NCI-H748 (cell line): ENCODE measurements around the gene WDR89.
"Not testable (repeated sequence)": the region's sequence is repeated elsewhere in the genome, so short reads cannot be mapped to it uniquely, and the experiment has no call there.

Experiments used
- DNase-seq: peaks from one replicate; lab custom pipeline; 2025; ENCODE audit not compliant: unreplicated experiment; lab: John Stamatoyannopoulos, UW

Gene WDR89

DNA sequence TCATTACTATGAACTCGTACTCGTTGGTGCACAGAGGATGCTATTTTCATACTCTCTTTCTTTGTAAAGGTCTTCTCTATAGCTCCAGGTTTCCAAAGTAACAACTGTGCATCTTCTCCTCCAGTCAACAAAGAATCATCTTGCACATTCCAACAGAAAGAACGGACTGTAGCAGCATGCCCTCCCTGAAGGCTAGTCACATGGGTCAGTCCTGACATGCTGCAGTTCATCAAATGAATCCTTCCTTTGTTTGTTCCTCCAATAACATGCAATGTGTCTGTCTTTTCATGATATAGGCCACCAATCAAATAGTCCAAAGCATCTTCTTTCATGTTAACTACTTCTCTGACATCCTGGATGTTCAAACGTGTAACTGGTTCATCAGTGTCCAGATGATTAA, 42.9 kb downstream of the WDR89 start:
- DNase-seq = no peak

DNA sequence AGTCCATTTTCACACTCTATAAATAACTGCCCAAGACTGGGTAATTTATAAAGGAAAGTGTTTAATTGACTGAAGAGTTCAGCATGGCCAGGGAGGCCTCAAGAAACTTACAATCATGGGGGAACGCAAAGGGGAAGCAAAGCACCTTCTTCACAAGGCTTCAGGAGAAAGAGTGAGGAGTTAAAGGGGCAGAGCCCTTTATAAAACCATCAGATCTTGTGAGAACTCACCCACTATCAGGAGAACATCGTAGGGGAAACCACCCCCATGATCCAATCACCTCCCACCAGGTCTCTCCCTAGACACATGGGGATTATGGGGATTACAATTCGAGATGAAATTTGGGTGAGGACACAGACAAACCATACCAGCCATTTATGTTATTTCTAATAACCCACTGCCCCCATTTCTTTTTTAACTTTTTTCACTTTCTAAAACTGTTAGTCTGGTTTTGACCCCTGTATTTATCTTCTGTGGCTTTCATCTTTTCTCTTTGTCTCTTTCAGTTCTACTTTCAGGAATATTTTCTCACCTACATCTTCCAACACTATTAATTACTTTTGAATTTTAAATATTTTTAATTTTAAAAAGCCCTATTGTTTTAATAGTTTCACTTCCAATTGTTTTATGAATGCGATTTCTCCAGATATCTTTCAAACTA, 44.5 kb downstream of the WDR89 start:
- no peak for DNase-seq

DNA sequence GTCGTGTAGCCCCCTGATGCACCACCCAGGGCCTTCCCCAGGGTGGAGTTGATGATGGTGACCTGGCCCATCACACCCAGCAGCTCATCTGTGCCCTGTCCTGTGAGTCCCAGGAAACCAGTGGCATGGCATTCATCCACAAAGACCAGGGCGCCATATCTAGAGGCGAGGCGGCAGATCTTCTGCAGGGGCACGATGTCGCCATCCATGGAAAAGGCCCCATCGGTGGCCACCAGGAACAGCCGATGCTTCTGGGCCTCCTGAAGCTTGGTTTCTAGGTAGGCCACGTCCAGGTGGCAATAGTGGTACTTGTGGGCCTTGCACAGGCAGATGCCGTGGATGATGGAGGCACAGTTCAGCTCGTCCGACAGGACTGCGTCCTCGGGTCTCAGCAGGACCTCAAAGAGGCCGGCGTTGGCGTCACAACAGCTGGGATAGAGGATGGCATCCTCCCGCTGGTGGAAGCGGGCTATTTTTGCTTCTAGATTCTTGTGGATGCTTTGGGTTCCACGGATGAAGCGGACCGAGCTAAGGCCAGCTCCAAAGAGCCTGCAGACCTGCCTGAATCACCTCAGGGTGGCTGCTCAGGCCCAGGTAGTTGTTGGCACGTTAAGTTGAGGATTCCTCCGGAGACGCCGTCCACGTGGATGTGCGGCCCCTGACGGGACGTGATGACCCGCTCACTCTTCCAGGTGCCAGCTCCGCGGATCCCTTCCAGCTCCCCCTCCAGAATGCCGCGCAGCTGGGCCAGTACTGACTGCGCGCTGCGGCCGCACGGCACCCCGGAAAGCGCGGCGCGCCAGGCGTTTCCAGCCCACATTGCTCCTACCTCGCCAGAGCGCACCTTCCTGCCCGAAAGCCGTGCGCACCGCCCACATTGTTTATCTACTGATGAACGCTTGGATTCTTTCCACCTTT, 47.0 kb downstream of the WDR89 start:
- no peak for DNase-seq

DNA sequence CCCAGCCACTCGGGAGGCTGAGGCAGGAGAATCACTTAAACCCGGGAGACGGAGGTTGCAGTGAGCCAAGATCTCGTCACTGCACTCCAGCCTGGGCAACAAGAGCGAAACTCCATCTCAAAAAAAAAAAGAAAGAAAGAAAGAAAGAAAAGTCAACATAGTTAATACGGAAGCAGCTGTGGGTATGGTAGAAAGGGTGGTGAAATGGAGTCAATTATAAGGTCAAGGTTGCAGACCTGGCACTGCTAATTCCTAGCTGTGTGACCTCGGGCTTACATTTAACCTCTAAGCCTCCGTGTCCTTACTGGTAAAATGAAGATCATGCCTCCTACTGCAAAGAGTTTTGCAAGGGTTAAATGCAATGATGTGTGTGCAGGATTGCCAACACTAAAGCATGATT, 58.6 kb downstream of the WDR89 start:
- not testable (repeated sequence) for DNase-seq

DNA sequence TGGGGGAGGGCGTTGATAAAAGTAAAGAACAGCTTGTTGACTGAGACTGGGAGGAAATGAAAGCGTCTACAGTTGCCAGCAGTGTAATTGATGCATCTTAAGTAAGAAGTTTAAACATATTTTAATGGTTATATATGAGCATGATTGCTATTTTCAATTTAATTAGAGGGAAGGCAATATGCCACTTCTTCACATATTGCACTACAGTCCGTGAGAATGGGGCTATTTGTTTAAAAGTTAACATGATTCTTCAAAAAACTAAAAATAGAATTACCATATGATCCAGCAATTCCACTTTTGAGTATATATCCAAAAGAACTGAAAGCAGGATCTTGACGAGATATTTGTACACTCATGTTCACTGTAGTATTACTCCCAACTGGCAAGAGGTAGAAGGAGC, 60.2 kb downstream of the WDR89 start:
- DNase-seq = no peak

DNA sequence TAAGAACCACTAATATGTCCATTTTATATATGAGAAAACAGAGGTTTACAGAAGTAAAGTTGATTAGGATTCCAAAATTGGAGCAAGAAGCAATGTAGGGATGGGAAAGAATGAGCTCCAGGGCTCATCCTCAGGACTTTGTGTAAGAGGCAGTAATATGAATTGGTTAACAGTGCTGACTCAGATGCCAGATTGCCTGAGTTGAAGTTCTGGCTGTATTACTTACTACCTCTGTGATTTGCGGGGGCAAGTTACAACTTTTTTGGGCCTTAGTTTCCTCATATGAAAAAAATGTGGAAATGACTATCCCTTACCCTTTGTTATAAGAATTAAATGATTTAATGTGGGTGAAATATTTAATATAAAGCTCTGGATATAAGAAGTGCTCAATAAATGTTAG, 63.4 kb downstream of the WDR89 start:
- no peak for DNase-seq

DNA sequence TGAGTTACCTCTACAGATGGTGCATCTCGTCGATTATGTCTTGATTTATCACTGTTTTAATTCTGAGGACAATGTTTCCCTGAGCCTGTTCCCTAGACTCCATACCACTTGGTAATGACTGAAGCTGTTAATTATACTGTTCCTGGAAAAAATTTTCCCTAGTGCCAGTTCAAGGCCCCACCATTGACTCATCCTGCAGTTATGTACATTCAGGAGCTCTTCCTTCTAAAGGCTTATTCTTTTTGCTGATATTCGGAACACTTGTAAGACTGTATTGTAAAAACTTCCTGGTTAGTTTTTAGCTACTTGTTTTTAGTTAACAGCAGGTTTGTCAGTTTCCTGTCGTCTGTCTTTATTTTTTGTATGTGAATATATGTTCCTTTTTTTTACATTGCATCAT, 68.1 kb downstream of the WDR89 start:
- no peak for DNase-seq

DNA sequence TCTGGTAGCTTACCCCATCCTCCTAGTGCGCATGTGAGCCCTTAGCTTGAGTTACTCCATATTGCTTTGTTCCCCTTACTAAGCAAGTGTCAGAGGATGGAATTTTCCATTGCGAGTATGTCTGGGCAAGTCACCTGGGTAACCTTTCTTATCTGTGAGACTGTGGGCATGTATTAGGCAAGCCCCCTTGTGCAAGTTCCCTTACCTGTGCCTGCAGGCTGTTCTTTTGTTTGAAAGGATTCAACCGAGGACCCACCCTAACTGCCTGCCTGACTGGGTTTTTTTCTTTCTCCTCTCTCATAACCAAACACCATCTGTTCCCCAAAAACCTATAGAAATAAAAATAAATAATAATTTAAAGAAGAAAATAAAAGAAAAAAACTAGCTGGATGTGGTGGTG, 76.2 kb downstream of the WDR89 start:
- DNase-seq = no peak

DNA sequence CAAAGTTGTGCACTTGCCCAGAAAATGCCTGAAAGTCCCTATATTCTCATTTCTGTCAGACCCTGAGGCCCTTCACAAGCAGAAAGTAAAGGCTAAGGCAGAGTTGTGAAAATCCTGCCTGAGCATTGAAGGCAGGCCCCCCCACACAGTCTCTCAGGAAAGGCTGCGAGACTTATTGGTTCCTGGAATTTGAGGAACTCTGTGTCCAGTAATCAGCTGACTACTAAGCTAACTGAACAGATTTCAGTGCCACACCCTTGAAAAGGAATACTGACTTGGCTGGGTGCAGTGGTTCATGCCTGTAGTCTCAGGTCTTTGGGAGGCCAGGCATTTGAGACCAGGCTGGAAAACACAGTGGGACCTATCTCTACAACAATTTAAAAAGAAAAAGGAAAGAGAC, 77.4 kb downstream of the WDR89 start:
- DNase-seq = no peak

DNA sequence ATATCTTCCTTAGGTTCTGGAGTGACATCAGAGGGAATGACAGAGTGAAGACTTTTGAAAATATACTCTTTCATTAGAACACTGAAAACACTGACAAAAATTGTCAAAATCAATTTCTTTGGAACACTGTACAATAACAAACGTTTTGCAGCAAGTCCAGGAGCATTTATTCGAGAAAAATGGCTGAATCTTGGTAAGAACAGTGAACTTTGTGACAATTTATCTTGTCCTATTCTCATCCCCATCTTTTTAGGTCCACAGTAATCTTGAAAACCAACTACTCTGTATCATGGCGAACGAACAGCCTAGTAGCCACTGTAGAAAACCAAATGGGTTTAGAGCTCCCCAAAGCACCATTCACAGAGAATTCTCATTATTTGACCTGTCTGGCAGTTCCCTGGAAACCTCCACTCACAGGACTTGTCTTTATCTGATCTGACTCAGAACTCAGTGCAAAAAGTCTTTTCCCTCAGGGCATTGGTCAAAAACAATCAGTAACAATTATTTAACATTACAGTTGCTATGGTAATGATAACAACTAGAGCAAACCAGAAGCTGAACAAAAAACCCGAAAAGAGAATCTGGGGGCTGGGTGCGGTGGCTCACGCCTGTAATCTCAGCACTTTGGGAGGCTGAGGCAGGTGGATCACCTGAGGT, 78.2 kb downstream of the WDR89 start:
- DNase-seq = no peak

DNA sequence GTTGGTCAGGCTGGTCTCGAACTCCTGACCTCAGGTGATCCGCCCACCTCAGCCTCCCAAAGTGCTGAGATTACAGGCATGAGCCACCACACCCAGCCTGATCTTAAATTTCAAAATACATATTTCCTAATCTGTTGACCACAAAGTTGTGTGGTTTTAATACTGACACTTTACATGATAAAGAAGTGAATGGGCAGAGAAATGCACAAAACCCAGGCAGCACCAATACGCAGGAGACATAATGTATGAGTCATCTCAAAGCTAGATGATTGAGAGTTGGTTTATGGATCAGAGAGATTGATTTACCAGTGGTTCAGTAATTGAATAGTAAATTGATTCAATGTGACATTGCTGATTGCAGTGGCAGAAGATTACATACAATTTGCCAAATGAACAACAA, 79.3 kb downstream of the WDR89 start:
- DNase-seq = no peak

DNA sequence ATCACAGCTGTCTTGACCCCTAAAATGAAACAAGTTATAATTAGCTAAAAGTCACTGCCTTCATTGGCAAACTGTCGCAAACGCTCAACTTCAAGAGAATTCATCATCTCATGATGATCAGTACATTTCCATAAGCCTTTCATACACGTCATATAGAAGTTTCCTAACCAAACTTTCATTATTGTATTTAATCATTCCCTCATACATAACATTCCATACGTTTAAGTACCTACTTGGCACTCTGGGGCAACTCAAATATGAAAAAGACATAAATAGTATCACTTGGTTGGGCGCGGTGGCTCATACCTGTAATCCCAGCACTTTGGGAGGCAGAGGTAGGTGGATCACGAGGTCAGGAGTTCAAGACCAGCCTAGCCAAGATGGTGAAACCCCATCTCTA, 86.1 kb downstream of the WDR89 start:
- no peak for DNase-seq

DNA sequence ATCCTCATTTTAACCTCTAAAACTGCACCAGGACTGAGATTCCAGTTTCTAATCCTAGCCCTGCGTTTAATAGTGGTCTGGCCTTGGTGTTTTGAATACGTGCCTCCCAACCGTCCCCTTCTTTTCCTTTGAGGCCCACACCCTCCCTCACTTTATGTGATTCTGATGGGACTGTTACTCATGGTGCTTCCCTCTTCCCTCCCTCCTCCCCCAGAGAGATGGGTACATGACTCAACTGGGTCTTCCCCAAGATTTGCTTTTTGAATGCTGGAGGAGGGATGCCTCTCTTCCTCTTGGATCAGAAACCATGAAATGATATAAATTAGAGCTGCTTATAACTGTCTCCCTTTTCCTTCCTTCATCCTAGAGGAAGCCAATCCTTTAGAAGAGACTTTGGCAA, 90.3 kb downstream of the WDR89 start:
- no peak for DNase-seq

DNA sequence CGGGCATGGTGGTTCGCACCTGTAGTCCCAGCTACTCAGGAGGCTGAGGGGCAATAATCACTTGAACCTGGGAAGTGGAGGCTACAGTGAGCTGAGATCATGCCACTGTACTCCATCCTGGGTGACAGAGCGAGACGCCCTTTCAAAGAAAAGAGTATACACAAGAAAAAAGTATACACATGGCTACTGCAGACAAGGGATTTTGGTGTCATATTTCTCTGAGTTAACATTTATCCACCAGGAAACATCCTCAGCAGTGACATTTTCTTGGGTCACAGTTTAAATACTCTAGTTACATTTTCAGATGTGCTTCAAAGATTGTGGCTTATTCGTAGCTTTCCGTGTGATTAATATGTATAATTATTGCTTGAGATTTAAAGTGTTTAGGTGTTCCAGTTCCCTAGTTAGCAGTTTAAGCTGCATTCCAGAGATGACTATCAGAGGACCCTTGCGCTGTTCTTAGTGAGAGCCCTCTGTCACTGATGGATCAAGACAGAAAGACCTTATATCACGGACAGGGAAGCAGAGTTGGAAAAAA, 93.8 kb downstream of the WDR89 start:
- DNase-seq = no peak
